NCI-H748 treated with DMSO at 0.1 percent for 48 hours (cell line): Measurements from ENCODE around the gene ZBTB11.
"Not testable (repeated sequence)": the region's sequence is repeated elsewhere in the genome, so short reads cannot be mapped to it uniquely, and the experiment has no call there.

Source experiments
- DNase-seq: peaks from one replicate; lab custom pipeline; 2025; lab: John Stamatoyannopoulos, UW

Gene ZBTB11

DNA sequence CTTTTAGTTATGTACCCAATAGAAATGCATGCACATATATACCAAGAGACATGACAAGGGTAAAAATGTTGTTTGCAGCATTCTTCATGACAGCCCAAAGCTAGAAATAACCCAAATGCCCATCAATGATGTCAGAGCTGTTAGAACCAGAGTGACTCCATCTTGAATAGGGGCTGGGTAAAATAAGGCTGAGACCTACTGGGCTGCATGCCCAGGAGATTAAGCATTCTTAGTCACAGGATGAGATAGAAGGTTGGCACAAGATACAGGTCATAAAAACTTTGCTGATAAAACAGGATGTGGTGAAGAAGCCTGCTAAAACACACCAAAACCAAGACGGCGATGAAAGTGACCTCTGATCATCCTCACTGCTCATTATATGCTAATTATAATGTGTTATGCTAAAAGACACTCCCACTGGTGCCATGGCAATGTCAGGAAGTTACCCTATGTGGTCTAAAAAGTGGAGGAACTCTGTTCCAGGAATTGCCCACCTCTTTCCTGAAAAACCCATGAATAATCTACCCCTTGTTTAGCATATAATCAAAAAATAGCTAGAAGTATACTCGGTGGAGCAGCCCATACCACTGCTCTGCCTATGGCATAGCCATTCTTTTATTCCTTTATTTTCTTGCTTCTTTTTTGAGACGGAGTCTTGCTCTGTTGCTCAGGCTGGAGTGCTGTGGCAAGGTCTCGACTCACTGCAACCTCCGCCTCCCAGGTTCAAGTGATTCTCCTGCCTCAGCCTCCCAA, 32.9 kb downstream of the ZBTB11 start:
- no peak for DNase-seq

DNA sequence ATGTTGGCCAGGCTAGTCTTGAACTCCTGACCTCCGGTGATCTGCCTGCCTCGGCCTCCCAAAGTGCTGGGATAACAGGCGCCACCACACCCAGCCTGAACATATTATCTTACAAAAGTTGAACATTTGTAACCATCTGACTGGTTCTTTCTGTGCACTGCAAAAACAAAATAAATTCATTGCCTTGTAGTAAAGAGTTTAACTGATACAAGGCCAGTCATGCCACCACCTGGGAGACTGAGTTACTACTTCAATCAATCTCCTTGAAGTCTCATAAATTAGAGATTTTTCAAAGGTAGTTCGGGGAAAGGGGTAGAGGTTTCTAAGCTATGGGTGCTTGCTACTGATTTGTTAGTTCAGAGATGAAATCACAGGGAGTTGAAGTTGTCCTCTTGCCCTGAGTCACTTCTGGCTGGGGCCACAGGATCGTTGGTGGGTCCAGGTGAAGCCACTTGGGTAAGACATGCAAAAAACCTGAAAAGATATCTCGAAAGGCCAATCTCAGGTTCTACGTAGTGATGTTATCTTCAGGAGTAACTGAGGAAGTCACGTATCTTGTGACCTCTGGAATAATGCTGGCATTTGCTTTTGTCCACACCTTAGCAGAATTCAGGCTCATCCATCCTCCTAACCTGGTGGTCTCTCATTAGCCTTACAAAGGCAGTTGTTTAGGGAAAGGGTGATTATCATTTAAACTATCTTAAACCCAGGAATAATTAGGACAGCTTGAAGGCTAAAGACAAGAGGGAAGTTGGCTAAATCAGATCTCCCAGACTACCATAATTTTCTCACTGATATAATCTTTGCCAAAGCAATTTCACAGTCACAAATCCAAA, 33.7 kb downstream of the ZBTB11 start:
- no peak for DNase-seq

DNA sequence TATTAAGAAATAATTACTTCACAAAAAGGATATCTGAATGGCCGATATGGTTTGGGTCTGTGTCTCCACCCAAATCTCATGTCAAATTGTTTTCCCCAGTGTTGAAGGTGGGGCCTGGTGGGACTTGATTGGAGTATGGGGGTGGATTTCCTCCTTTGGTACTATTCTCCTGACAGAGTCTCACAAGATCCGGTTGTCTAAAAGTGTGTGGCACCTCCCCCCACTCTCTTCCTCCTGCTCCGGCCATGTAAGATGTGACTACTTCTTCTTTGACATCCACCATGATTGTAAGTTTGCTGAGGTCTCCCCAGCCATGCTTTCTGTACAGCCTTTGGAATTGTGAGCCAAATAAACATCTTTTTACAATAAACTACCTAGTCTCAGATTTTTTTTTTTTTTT, 34.5 kb downstream of the ZBTB11 start:
- no peak for DNase-seq

DNA sequence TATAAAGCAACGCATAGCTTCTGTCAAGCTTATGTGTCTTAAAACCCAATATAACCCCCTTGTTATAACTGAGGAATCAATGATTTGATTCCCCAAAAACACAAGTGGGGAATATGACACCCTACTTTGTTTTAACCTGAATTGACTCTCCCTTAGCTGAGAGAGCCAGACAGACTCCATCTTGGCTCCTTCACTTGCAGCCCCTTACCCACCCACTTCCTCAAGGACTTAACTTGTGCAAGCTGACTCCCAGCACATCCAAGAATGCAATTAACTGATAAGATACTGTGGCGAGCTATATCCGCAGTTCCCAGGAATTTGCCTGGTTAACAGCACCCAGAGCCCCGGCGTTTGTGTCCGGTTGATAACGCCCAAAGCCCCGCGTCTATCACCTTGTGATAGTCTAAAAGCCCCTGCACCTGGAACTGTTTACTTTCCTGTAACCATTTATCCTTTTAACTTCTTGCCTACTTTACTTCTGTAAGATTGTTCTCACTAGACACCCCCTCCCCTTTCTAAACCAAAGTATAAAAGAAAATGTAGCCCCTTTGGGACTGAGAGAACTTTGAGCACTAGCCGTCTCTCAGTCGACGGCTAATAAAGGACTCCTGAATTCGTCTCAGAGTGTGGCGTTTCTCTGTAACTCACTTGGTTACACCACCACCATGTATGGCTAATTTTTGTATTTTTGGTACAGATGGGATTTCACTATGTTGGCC, 35.4 kb downstream of the ZBTB11 start:
- DNase-seq, result not testable (repeated sequence)

DNA sequence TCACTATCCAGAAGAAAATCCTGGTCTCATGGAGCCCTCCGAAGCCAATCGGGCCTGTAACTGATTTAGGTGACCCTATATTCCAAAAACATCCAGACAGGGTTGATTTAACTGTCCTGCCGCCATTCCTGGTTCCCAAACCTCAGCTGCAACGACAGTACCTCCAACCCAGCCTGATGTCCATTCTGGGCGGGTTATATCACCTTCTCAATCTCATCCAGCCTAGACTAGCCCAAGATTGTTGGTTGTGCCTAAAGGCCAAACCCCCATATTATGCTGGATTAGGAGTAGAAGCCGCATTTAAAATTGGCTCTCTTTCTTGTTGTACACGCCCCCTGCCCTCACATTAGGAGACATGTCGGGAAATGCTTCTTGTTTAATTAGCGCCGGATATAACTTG, 36.7 kb downstream of the ZBTB11 start:
- no peak for DNase-seq

DNA sequence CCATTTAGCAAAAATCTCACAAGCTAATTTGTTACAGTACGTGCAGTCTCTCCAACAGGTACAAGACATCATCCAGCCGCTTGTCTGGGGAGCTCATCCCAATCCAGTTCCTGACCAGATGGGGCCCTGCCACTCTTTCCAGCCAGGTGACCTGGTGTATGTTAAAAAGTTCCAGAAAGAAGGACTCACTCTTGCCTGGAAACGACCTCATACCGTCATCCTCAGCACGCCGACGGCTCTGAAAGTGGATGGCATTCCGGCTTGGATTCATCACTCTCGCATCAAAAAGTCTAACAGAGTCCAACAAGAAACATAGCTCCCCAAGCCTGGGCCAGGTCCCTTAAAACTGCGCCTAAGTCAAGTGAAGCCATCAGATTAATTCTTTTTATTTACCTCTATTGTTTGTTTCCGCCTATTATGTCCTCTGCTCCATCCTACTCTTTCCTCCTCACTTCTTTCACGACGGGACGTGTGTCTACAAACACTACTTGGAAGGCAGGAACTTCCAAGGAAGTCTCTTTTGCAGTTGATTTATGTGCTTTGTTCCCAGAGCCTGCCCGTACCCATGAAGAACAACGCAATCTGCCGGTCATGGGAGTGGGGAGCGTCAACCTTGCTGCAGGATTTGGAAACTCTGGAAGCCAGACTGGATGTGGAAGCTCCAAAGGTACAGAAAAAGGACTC, 37.5 kb downstream of the ZBTB11 start:
- DNase-seq, result no peak

DNA sequence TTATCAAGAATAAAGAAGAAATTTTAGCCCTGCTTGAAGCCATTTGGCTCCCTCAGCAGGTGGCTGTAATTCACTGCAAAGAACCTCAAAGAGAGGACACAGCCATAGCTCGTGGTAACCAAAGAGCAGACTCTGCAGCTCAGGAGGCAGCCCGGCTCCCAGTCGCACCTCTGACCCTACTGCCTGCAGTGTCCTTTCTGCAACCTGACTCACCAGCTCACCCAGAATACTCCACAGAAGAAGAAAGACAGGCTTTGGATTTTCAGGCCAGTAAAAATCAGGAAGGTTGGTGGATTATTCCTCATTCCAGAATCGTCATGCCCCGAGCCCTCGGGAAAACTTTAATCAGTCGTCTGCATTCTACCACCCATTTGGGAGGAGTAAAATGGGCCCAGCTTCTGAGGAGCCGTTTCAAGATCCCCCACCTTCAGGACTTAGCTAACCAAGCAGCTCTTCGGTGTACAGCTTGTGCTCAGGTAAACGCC, 38.6 kb downstream of the ZBTB11 start:
- DNase-seq, result no peak

DNA sequence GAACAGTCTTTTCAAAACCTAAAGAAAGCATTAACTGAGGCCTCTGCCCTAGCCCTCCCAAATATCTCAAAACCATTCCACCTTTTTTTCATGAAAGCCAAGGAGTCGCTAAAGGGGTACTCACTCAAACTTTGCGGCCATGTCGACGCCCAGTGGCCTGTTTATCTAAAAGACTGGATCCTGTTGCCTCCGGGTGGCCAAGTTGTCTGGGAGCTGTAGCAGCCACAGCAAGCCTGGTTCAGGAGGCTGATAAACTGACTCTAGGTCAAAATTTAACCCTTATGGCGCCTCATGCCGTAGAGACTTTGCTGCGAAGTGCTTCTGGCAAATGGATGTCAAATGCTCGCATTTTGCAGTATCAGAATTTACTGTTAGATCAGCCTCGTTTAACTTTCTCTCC, 39.5 kb downstream of the ZBTB11 start:
- DNase-seq, result no peak

DNA sequence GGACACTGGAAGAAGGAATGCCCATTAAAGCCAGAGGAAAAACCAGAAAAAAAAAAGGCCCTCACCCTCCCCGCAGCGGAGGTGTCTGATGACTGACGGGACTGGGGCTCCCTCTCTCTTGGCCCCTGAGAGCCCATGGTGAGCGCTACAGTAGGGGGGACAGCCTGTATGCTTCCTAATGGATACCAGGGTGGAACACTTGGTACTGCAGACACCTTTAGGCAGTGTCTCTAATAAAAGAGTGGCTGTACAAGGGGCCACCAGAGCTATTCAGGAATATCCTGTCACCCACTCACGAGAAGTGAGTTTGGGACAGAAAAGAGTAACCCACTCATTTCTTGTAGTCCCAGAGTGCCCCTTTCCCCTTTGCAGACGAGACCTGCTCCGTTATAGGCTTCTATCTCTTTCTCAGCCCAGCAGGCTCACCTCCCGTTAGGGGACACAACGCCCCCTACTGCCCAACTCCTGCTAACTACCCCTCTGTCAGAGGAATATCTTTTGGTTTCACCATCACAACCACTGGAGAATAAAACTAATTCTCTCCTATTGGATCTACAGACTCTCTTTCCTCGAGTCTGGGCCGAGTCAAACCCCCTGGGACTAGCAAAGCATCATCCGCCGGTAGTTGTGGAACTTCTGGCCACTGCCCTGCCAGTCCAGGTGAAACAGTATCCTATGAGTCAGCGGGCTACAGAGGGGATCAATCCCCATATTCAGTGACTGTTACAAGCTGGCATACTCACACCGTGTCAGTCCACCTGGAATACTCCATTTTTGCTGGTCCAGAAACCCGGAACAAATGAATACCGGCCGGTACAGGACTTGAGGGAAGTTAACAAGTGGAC, 40.8 kb downstream of the ZBTB11 start:
- no peak for DNase-seq

DNA sequence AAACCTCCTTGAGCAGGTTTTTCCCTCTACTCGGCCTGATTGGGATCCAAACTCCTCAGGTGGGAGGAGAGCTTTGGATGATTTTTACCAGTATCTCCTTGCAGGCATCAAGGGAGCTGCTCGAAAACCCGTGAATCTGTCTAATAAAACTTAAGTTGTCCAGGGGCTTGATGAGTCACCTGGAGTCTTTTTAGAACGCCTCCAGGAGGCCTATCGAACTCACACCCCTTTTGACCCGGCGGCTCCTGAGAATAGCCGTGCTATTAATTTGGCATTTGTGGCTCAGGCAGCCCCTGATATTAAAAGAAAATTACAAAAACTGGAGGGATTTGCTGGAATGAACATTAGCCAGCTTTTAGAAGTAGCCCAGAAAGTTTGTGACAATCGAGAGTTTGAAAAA, 41.6 kb downstream of the ZBTB11 start:
- DNase-seq, result no peak

DNA sequence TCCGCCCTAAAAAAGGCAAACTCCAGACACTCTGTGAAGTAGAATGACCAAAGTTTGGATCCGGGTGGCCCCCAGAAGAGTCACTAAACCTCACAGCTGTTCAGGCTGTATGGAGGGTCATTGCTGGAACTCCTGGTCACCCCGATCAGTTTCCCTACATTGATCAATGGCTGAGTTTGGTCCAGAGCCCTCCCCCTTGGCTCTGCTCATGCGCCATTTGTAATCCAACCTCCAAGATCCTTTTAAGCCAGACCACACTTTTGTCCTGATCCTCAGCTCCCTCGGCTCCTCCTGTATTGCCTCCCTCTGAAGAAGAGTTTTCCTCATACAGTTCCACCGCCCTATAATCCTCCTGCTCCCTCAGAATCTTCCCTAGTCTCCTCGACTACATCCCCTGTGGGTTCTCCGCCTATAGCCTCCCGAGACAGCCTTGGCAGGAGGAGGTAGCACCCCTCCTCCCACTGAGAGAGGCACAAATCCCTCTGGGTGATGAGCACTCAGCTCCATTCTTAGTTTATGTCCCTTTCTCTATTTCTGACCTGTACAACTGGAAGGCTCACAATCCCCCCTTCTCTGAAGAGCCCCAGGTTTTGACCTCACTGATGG, 42.2 kb downstream of the ZBTB11 start:
- no peak for DNase-seq

DNA sequence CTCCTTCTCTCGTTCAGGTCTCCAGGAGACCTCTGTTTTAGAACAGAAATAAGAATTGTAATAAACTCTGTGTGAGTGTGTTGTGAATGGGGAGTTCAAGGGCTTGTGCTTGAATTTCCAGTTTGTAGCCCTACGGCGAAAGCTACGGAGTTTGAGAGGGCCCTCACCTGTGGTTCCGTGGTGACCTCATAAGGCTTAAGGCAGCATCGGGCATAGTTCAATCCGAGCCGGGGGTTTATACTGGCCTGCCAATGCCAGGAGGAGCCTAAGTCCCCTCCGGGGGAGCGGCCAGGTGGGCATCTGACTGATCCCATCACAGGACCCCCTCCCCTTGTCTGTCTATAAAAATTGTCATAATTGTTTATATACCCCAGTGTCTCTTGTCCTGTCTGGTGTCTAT, 43.7 kb downstream of the ZBTB11 start:
- no peak for DNase-seq

DNA sequence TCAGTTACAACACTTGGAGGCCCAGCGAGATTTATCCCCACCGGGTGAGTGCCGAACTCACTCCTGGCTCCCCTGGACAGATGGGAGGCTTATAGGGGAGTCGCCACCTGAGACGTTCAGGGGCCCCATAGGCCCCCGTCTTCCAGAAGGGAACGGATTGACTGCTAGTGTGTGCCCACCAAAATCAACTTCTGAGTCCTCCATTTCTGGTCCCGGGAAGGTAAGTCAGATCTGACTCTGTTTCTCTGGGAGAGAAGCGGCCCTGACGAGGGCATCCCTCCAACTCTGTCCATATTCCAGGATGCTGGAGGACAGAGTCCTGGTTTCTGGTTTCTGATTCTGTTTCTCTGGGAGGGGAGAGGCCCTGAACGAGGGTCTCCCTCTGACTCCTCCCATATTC, 44.3 kb downstream of the ZBTB11 start:
- no peak for DNase-seq

DNA sequence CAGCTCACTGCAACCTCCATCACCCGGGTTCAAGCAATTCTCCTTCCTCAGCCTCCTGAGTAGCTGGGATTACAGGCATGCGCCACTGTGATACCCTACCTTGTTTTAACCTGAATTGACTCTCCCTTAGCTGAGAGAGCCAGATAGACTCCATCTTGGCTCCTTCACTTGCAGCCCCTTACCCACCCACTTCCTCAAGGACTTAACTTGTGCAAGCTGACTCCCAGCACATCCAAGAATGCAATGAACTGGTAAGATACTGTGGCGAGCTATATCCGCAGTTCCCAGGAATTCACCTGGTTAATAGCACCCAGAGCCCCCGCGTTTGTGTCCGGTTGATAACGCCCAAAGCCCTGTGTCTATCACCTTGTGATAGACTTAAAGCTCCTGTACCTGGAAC, 45.0 kb downstream of the ZBTB11 start:
- DNase-seq, result not testable (repeated sequence)

DNA sequence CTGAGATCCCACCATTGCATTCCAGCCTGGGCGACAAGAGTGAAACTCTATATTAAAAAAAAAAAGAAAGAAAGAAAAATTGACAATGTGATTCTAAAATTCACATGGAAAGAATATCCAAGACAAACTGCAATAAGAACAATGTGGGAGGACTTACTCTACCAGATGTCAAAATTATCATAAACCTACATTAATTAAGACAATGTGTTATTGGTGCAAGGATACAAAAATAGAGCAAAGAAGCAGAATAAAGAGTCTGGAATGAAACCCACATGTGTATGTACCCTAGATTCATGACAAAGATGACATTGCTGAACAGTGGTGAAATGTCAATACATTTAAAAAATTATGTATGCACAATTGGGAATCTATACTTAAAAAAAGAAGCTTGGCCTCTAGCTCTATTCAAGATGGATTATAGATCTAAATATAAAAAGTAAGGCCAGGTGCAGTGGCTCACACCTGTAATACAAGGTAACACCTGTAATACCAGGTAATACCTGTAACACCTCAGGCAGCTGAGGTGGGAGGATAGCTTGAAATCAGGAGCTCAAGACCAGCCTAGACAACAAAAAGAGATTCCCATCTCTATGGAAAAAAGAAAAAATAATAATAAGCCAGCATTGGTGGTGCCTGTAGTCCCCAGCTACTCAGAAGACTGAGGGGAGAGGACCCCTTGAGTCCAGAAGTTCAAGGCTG, 45.7 kb downstream of the ZBTB11 start:
- DNase-seq, result no peak

DNA sequence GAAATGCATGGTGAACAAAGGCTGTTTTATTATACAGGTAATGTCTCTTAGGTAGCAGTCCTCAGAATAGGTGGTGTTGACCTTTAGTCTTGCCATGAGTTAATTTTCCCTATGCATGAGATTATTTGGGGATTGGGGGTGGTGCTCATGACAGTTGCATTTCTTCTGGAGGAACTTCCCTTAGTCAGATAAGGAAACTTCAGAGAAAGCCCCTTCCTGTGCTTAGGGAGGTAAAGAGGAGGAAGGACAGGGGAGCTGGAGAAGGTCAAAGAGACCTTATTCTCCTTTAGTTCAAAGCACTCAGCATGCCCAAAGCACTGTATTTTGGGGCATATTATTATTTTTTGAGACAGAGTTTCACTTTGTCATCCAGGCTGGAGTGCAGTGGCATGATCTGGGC, 47.7 kb downstream of the ZBTB11 start:
- DNase-seq, result no peak

DNA sequence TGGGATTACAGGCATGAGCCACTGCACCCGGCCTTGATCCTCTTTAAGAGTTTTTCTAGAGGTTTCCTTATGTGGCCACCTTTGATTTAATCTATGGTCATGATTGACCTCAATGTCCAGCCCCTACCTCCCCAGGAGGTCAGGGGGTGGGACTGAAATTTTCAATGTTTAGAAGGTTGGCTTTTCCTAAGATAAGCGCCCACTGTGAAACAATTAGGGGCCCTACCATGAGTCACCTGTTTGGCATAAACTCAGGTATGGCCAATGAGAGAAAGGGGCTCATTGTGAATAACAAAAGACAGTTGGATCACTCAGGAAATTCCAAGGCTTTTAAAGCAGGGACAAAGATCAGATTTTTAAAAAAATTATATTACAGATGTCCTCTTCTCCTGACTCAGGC, 51.1 kb downstream of the ZBTB11 start:
- DNase-seq, result no peak

DNA sequence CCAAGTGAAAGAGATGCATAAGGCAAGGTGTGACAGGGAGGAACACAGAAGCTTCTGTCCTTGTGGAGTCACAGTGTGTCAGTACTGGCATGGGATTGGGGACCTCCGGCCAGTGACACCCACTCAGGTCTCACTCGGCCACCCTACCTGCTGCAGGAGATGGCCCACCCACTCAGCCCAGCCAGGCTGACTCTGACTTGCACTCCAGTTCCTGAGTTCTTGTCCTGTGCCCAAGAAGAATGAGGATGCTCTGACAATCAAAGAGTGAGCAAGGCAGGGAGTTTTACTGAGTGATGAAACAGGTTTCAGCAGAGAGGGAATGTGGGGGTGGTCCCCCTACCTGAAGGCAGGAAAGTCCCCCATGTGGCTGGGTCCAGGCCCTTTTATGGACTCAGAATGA, 52.1 kb downstream of the ZBTB11 start:
- DNase-seq, result no peak

DNA sequence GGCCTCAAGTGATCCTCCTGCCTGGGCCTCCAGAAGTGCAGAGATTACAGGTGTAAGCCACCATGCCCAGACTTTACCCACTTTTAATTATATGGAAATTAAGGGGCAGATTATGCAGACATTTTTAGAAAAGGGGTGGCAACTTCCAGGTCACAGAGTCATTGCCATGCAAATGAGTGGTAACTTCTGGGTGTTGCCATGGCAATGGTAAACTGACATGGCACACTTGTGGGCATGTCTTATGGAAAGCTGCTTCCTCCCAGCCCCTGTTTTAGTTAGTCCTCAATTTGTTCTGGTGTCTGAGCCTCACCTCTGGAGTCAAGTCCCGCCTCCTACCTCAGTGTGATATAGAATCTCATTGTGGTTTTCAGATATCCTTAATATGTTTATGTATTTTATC, 53.3 kb downstream of the ZBTB11 start:
- no peak for DNase-seq

DNA sequence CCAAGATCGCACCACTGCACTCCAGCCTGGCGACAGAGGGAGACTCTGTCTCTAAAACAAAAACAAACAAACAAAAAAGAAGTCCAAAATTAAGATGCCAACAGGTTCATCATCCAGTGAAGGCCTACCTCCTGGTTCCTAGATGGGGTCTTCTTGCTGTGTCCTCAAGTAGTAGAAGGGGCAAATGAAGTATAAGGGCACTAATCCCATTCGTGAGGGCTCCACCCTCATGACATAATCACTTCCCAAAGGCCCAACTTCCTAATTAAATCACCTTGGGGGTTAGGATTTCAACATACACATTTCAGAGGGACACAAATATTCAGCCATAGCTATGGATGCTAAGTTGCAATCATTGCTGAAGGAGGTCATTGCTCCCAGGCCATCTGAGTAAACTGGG, 57.2 kb downstream of the ZBTB11 start:
- DNase-seq, result no peak
